ENCODE results near the gene RPS6KC1.

- TF ChIP-seq CTCF (IDR thresholded peaks at IDR 0.05) (no peak), POLR2A (IDR thresholded peaks at IDR 0.05) (no peak)
Measured at GRCh38 chr1:213249395-213249794, 198.4 kb downstream of the RPS6KC1 start.
